ENCODE measurements around the gene CILP2.

DNA sequence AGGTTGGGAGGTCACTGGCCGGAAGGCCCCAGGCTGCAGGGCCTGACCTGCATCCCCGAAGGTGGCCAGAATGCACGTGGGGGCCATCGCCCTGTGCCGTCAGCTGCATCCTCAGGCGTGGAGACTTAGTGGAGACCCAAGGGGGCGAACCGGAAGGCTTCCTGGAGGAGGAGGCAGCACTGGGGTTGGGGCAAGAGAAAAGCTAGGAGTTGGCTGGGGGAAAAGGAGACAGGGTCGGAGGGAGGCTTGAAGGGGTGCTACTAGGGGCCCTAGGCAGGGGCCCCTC lies 10.8 kb upstream of the CILP2 start:
- no peak for TF ChIP-seq CTCF (IDR thresholded peaks at IDR 0.05)
- no peak for TF ChIP-seq POLR2A (IDR thresholded peaks at IDR 0.05)
